Neural cell (in vitro differentiated cells): ENCODE measurements around the gene BPTF. TPM values are rescaled to one million over a fixed set of nuclear protein-coding genes. Genes with fewer than 3 reads are reported as not detected.

ENCODE experiments used
- H2AFZ ChIP-seq: fragments of 200-600, 300-800 bp; sonication (generic), shearing (Covaris generic); 2 replicates; pipeline ENCODE4 v1.6.0; 2014; ENCODE audit warnings: low read depth, mild to moderate bottlenecking, antibody characterized with exemption, low read length, moderate library complexity
- H3F3A ChIP-seq: fragments of 200-600 bp; shearing (Covaris generic); 2 replicates; pipeline ENCODE4 v1.6.1; 2016; ENCODE audit warnings: mild to moderate bottlenecking, moderate library complexity, mixed read lengths, antibody characterized with exemption, low read length; ENCODE audit not compliant: insufficient read depth, poor library complexity, severe bottlenecking
- H3K27ac ChIP-seq: fragments of 200-600, 300-800 bp; sonication (generic), shearing (Covaris generic); 2 replicates; pipeline ENCODE4 v1.5.1; 2014; ENCODE audit warnings: mild to moderate bottlenecking, low read length, moderate library complexity
- H3K27me3 ChIP-seq: fragments of 300-800, 200-600 bp; sonication (generic), shearing (Covaris generic); 2 replicates; pipeline ENCODE4 v1.6.0; 2014; ENCODE audit warnings: mild to moderate bottlenecking, low read depth, low read length, moderate library complexity; ENCODE audit not compliant: insufficient read depth
- H3K36me3 ChIP-seq: fragments of 300-800, 200-600 bp; sonication (generic), shearing (Covaris generic); 2 replicates; pipeline ENCODE4 v1.5.1; 2014; ENCODE audit warnings: mild to moderate bottlenecking, antibody characterized with exemption, low read length, moderate library complexity; ENCODE audit not compliant: insufficient read depth
- H3K4me2 ChIP-seq: fragments of 300-800, 200-600 bp; sonication (generic), shearing (Covaris generic); 2 replicates; pipeline ENCODE4 v1.6.0; 2014; ENCODE audit warnings: mild to moderate bottlenecking, low read length
- H3K4me3 ChIP-seq: fragments of 300-800, 200-600 bp; sonication (generic), shearing (Covaris generic); 2 replicates; pipeline ENCODE4 v1.5.1; 2014; ENCODE audit warnings: mild to moderate bottlenecking, low read length, moderate library complexity
- H3K79me2 ChIP-seq: fragments of 200-600 bp; shearing (Covaris generic); replicated peaks from 2 replicates; pipeline ENCODE4 v1.6.0; 2014; ENCODE audit warnings: mild to moderate bottlenecking, low read length, moderate library complexity; ENCODE audit not compliant: insufficient read depth
- H3K9ac ChIP-seq: fragments of 300-800, 200-600 bp; sonication (generic), shearing (Covaris generic); 2 replicates; pipeline ENCODE4 v1.6.1; 2016; ENCODE audit warnings: mild to moderate bottlenecking, low read length, mixed read lengths
- H3K9me2 ChIP-seq: fragments of 200-600 bp; shearing (Covaris generic); 2 replicates; pipeline ENCODE4 v1.6.1; 2016; ENCODE audit warnings: mild to moderate bottlenecking, low read length, mixed read lengths; ENCODE audit not compliant: insufficient read depth
- H3K9me3 ChIP-seq: fragments of 200-600, 300-800 bp; sonication (generic), shearing (Covaris generic); 2 replicates; pipeline ENCODE4 v1.6.1; 2016; ENCODE audit warnings: mild to moderate bottlenecking, mixed run types, low read length, moderate library complexity, mixed read lengths
- H4K20me1 ChIP-seq: fragments of 200-600 bp; shearing (Covaris generic); 2 replicates; pipeline ENCODE4 v1.6.1; 2016; ENCODE audit warnings: mild to moderate bottlenecking, mixed run types; ENCODE audit not compliant: insufficient read depth
- CTCF ChIP-seq: fragments of 450-650 bp; IDR thresholded peaks from 2 replicates; pipeline ENCODE4 v1.5.1; 2014; ENCODE audit warnings: antibody characterized with exemption, mild to moderate bottlenecking, moderate library complexity; ENCODE audit not compliant: poor library complexity, severe bottlenecking
- EP300 ChIP-seq: fragments of 450-650 bp; conservative IDR thresholded peaks from 2 replicates; pipeline ENCODE4 v1.6.1; 2014; ENCODE audit warnings: antibody characterized with exemption, mild to moderate bottlenecking, moderate library complexity; ENCODE audit not compliant: poor library complexity, severe bottlenecking
- EZH2 ChIP-seq: fragments of 200-600, 300-800 bp; shearing (Covaris generic), sonication (generic); IDR thresholded peaks from 2 replicates; pipeline ENCODE4 v1.6.1; 2014; ENCODE audit warnings: antibody characterized with exemption, low read length, borderline replicate concordance, mild to moderate bottlenecking; ENCODE audit not compliant: insufficient read depth, poor library complexity, severe bottlenecking
- MXI1 ChIP-seq: fragments of 450-650 bp; conservative IDR thresholded peaks from 2 replicates; pipeline ENCODE4 v1.6.1; 2014; ENCODE audit warnings: antibody characterized with exemption, mild to moderate bottlenecking; ENCODE audit not compliant: poor library complexity, severe bottlenecking
- POLR2AphosphoS5 ChIP-seq: IDR thresholded peaks from 2 replicates; pipeline ENCODE4 v1.6.1; 2012
- RAD21 ChIP-seq: fragments of 450-650 bp; conservative IDR thresholded peaks from 2 replicates; pipeline ENCODE4 v1.6.1; 2014; ENCODE audit warnings: antibody characterized with exemption, mild to moderate bottlenecking, moderate library complexity
- REST ChIP-seq: IDR thresholded peaks from 2 replicates; pipeline ENCODE4 v1.6.1; 2012; ENCODE audit warnings: borderline replicate concordance
- SMC3 ChIP-seq: fragments of 450-650 bp; conservative IDR thresholded peaks from 2 replicates; pipeline ENCODE4 v1.6.1; 2014; ENCODE audit warnings: antibody characterized with exemption, mild to moderate bottlenecking, moderate library complexity; ENCODE audit not compliant: poor library complexity
- TAF1 ChIP-seq: IDR thresholded peaks from 2 replicates; pipeline ENCODE4 v1.6.1; 2012; ENCODE audit warnings: low read depth
- polyA plus RNA-seq: library from polyadenylated mRNA; depleted of rRNA; stranded (reverse); fragments of >200 nt; gene quantifications from 2 replicates; pipeline ENCODE4 v1.2.3, GENCODE V29; 2014

Gene BPTF
- polyA plus RNA-seq, 1 donor from 2014 or later, result 46.7 TPM

GRCh38 chr17:67881083-67881482, 55.8 kb downstream of the BPTF start:
- Histone ChIP-seq H3F3A (no peaks in the 10 kb centered on the region), H3K27ac (no peak overlapping the region), H3K9me3 (no peaks in the 10 kb centered on the region), H2AFZ (no peak overlapping the region), H3K9ac (no peak overlapping the region), H3K27me3 (no peaks in the 10 kb centered on the region), H4K20me1 (no peaks in the 10 kb centered on the region), H3K4me3 (no peak overlapping the region), H3K36me3 (peaks cover 3% of the 10 kb centered on the region), H3K4me2 (no peak overlapping the region), H3K79me2 (peaks cover under 1% of the 10 kb centered on the region), H3K9me2 (no peaks in the 10 kb centered on the region)
- no peak for TF ChIP-seq EZH2
- TF ChIP-seq REST, result no peak
- TF ChIP-seq POLR2AphosphoS5, result no peak
- no peak for TF ChIP-seq RAD21
- no peak for TF ChIP-seq MXI1
- TF ChIP-seq EP300, result no peak
- TF ChIP-seq SMC3, result no peak
- no peak for TF ChIP-seq TAF1
- TF ChIP-seq CTCF, result no peak

- Histone ChIP-seq H3K4me3 (no peak overlapping the region), H3K9me2 (no peaks in the 10 kb centered on the region), H3K27me3 (no peaks in the 10 kb centered on the region), H4K20me1 (no peaks in the 10 kb centered on the region), H3K27ac (no peak overlapping the region), H3K9me3 (no peaks in the 10 kb centered on the region), H3K4me2 (no peak overlapping the region), H3K36me3 (no peaks in the 10 kb centered on the region), H3K79me2 (no peaks in the 10 kb centered on the region), H3F3A (no peaks in the 10 kb centered on the region), H3K9ac (no peak overlapping the region), H2AFZ (no peak overlapping the region)
- no peak for TF ChIP-seq MXI1
- no peak for TF ChIP-seq RAD21
- no peak for TF ChIP-seq POLR2AphosphoS5
- no peak for TF ChIP-seq EP300
- no peak for TF ChIP-seq REST
- no peak for TF ChIP-seq TAF1
- no peak for TF ChIP-seq SMC3
- no peak for TF ChIP-seq EZH2
- TF ChIP-seq CTCF, result no peak
These were observed 59.4 kb downstream of the BPTF start for GRCh38 chr17:67884741-67885140.
